ENCODE results near the gene NOX4.

Gene NOX4

GRCh38 chr11:89447845-89448244 is 43.3 kb downstream of the NOX4 start:
- no peak for DNase-seq (ENCODE audit: low read depth)
- TF ChIP-seq, protein P1, sequence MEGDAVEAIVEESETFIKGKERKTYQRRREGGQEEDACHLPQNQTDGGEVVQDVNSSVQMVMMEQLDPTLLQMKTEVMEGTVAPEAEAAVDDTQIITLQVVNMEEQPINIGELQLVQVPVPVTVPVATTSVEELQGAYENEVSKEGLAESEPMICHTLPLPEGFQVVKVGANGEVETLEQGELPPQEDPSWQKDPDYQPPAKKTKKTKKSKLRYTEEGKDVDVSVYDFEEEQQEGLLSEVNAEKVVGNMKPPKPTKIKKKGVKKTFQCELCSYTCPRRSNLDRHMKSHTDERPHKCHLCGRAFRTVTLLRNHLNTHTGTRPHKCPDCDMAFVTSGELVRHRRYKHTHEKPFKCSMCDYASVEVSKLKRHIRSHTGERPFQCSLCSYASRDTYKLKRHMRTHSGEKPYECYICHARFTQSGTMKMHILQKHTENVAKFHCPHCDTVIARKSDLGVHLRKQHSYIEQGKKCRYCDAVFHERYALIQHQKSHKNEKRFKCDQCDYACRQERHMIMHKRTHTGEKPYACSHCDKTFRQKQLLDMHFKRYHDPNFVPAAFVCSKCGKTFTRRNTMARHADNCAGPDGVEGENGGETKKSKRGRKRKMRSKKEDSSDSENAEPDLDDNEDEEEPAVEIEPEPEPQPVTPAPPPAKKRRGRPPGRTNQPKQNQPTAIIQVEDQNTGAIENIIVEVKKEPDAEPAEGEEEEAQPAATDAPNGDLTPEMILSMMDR (IDR thresholded peaks at IDR 0.05; ENCODE audit: insufficient read depth, low read depth, low read length, missing control alignments), result no peak
- no peak overlapping the region for H3K4me3 ChIP-seq (ENCODE audit: low read depth, low read length)

GRCh38 chr11:89443361-89444322 is 47.5 kb downstream of the NOX4 start:
- H3K4me3 ChIP-seq (ENCODE audit: low read depth, low read length), result no peak overlapping the region
- TF ChIP-seq, protein P1 (IDR thresholded peaks at IDR 0.05; ENCODE audit: insufficient read depth, low read depth, low read length, missing control alignments), result no peak
- DNase-seq (ENCODE audit: low read depth), result no peak

GRCh38 chr11:89442801-89443200 is 48.4 kb downstream of the NOX4 start:
- TF ChIP-seq, protein P1 (IDR thresholded peaks at IDR 0.05; ENCODE audit: insufficient read depth, low read depth, low read length, missing control alignments), result no peak
- no peak overlapping the region for H3K4me3 ChIP-seq (ENCODE audit: low read depth, low read length)
- no peak for DNase-seq (ENCODE audit: low read depth)

DNA sequence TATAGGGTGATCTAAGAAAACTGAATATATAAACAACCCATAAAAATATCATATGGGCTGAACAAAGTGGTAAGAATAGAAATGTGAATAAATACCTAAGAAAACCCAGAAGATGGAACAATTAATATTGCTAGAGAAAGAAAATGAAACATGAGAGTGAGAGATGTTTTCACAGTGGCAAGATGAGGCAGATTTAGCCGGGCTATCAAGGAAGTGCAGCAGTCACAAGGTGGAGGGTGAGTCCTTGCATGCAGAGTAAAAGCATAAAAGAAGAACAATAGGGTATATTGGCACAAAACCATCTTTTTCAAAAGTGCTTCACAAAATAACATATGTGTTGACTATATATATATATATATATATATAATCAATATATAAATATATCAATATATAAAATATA is 49.6 kb downstream of the NOX4 start:
- no peak overlapping the region for H3K4me3 ChIP-seq (ENCODE audit: low read depth, low read length)
- no peak for DNase-seq (ENCODE audit: low read depth)
- TF ChIP-seq, protein P1 (IDR thresholded peaks at IDR 0.05; ENCODE audit: insufficient read depth, low read depth, low read length, missing control alignments), result no peak

GRCh38 chr11:89437317-89437716 is 53.9 kb downstream of the NOX4 start:
- no peak overlapping the region for H3K4me3 ChIP-seq (ENCODE audit: low read depth, low read length)
- TF ChIP-seq, protein P1 (IDR thresholded peaks at IDR 0.05; ENCODE audit: insufficient read depth, low read depth, low read length, missing control alignments), result no peak
- no peak for DNase-seq (ENCODE audit: low read depth)

DNA sequence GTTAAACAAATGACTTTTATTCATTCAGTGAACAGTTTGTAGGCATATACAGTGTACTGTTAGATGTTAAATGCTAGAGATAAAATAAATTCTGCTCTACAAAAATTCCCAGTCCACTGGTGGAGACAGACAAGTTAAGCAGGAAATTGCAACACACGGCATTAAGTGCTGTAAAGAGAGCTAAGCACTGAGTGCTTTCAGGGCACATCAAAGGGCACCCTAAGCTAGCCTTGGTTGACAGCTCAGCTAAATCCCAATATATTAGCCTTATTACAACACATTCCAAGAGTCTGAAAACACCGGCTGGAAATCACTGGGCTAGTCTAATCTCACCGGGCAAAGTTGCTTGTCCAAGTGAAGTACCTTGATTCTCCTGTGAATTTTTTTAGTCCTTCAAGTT is 55.1 kb downstream of the NOX4 start:
- no peak overlapping the region for H3K4me3 ChIP-seq (ENCODE audit: low read depth, low read length)
- DNase-seq (ENCODE audit: low read depth), result no peak
- TF ChIP-seq, protein P1 (IDR thresholded peaks at IDR 0.05; ENCODE audit: insufficient read depth, low read depth, low read length, missing control alignments), result no peak
